Activated effector memory CD4-positive, alpha-beta T cell treated with anti-CD3 and anti-CD28 coated beads, Interleukin-2, amount 50 U/mL, for 16 hours (primary cell): ENCODE data around the gene CACNB2.
"Not testable (repeated sequence)": the region's sequence is repeated elsewhere in the genome, so short reads cannot be mapped to it uniquely, and the experiment has no call there.

Experiments used
- DNase-seq: peaks from one replicate; pipeline ENCODE4 v3.0.0-alpha.2; 2020

CACNB2 gene

DNA sequence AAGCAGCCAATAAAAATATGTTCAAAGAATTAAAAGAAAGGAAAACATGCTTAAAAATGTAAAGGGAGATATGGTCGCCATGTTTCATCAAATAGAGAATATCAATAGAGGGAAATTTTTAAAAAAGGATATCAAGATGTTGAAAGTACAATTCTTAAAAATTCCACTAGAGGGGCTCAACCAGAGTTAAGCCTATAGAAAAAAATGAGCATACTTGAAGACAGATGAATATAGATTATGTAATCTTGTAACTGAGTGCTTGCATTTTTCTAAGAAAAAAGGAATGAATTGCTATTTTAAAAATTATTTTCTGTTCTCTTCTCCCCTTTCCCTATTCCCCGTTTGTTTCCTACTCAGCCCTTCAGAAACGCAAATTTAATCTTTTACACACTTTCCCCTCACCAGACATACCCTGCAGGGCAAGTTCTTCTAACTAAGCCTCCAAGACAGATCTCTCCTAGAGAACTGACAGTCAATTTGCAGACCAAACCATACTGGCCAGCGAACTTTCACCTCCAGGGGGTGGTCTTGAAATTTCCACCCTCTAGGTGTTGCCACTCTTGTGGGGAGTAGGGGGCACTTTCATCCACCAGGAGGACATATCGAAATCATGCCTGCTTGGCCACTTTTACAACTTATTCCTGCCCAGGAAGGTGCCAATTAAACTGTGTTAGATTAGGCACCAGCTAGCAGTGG is 443.5 kb downstream of the CACNB2 start:
- DNase-seq = no peak

DNA sequence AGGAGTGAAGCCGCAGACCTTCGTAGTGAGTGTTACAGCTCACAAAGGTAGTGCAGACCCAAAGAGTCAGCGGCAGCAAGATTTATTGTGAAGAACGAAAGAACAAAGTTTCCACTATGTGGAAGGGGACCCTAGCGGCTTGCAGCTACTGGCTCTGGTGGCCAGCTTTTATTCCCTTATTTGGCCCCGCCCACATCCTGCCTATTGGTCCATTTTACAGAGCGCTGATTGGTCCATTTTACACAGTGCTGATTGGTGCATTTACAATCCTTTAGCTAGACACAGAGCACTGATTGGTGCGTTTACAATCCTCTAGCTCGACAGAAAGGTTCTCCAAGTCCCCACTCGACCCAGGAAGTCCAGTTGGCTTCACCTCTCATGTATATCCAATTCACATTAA is 446.4 kb downstream of the CACNB2 start:
- not testable (repeated sequence) for DNase-seq

DNA sequence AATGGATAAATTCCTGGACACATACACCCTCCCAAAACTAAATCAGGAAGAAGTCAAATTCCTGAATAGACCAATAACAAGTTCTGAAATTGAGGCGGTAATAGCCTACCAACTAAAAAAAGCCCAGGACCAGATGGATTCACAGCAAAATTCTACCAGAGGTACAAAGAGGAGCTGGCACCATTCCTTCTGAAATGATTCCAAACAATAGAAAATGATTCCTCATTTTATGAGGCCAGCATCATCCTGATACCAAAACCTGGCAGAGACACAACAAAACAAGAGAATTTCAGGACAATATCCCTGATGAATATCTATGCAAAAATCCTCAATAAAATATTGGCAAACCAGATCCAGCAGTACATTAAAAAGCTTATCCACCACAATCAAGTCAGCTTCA is 450.9 kb downstream of the CACNB2 start:
- DNase-seq = not testable (repeated sequence)
